Neural cell (in vitro differentiated cells): ENCODE measurements around the gene NPAS4. TPM values are rescaled to one million over a fixed set of nuclear protein-coding genes. Genes with fewer than 3 reads are reported as not detected.

Experiments
- H2AFZ ChIP-seq: fragments of 200-600, 300-800 bp; sonication (generic), shearing (Covaris generic); 2 replicates; pipeline ENCODE4 v1.6.0; 2014; ENCODE audit warnings: low read depth, mild to moderate bottlenecking, antibody characterized with exemption, low read length, moderate library complexity
- H3F3A ChIP-seq: fragments of 200-600 bp; shearing (Covaris generic); 2 replicates; pipeline ENCODE4 v1.6.1; 2016; ENCODE audit warnings: mild to moderate bottlenecking, moderate library complexity, mixed read lengths, antibody characterized with exemption, low read length; ENCODE audit not compliant: insufficient read depth, poor library complexity, severe bottlenecking
- H3K27ac ChIP-seq: fragments of 200-600, 300-800 bp; sonication (generic), shearing (Covaris generic); 2 replicates; pipeline ENCODE4 v1.5.1; 2014; ENCODE audit warnings: mild to moderate bottlenecking, low read length, moderate library complexity
- H3K27me3 ChIP-seq: fragments of 300-800, 200-600 bp; sonication (generic), shearing (Covaris generic); 2 replicates; pipeline ENCODE4 v1.6.0; 2014; ENCODE audit warnings: mild to moderate bottlenecking, low read depth, low read length, moderate library complexity; ENCODE audit not compliant: insufficient read depth
- H3K36me3 ChIP-seq: fragments of 300-800, 200-600 bp; sonication (generic), shearing (Covaris generic); 2 replicates; pipeline ENCODE4 v1.5.1; 2014; ENCODE audit warnings: mild to moderate bottlenecking, antibody characterized with exemption, low read length, moderate library complexity; ENCODE audit not compliant: insufficient read depth
- H3K4me2 ChIP-seq: fragments of 300-800, 200-600 bp; sonication (generic), shearing (Covaris generic); 2 replicates; pipeline ENCODE4 v1.6.0; 2014; ENCODE audit warnings: mild to moderate bottlenecking, low read length
- H3K4me3 ChIP-seq: fragments of 300-800, 200-600 bp; sonication (generic), shearing (Covaris generic); 2 replicates; pipeline ENCODE4 v1.5.1; 2014; ENCODE audit warnings: mild to moderate bottlenecking, low read length, moderate library complexity
- H3K79me2 ChIP-seq: fragments of 200-600 bp; shearing (Covaris generic); replicated peaks from 2 replicates; pipeline ENCODE4 v1.6.0; 2014; ENCODE audit warnings: mild to moderate bottlenecking, low read length, moderate library complexity; ENCODE audit not compliant: insufficient read depth
- H3K9ac ChIP-seq: fragments of 300-800, 200-600 bp; sonication (generic), shearing (Covaris generic); 2 replicates; pipeline ENCODE4 v1.6.1; 2016; ENCODE audit warnings: mild to moderate bottlenecking, low read length, mixed read lengths
- H3K9me2 ChIP-seq: fragments of 200-600 bp; shearing (Covaris generic); 2 replicates; pipeline ENCODE4 v1.6.1; 2016; ENCODE audit warnings: mild to moderate bottlenecking, low read length, mixed read lengths; ENCODE audit not compliant: insufficient read depth
- H3K9me3 ChIP-seq: fragments of 200-600, 300-800 bp; sonication (generic), shearing (Covaris generic); 2 replicates; pipeline ENCODE4 v1.6.1; 2016; ENCODE audit warnings: mild to moderate bottlenecking, mixed run types, low read length, moderate library complexity, mixed read lengths
- H4K20me1 ChIP-seq: fragments of 200-600 bp; shearing (Covaris generic); 2 replicates; pipeline ENCODE4 v1.6.1; 2016; ENCODE audit warnings: mild to moderate bottlenecking, mixed run types; ENCODE audit not compliant: insufficient read depth
- CTCF ChIP-seq: fragments of 450-650 bp; IDR thresholded peaks from 2 replicates; pipeline ENCODE4 v1.5.1; 2014; ENCODE audit warnings: antibody characterized with exemption, mild to moderate bottlenecking, moderate library complexity; ENCODE audit not compliant: poor library complexity, severe bottlenecking
- EP300 ChIP-seq: fragments of 450-650 bp; conservative IDR thresholded peaks from 2 replicates; pipeline ENCODE4 v1.6.1; 2014; ENCODE audit warnings: antibody characterized with exemption, mild to moderate bottlenecking, moderate library complexity; ENCODE audit not compliant: poor library complexity, severe bottlenecking
- EZH2 ChIP-seq: fragments of 200-600, 300-800 bp; shearing (Covaris generic), sonication (generic); IDR thresholded peaks from 2 replicates; pipeline ENCODE4 v1.6.1; 2014; ENCODE audit warnings: antibody characterized with exemption, low read length, borderline replicate concordance, mild to moderate bottlenecking; ENCODE audit not compliant: insufficient read depth, poor library complexity, severe bottlenecking
- MXI1 ChIP-seq: fragments of 450-650 bp; conservative IDR thresholded peaks from 2 replicates; pipeline ENCODE4 v1.6.1; 2014; ENCODE audit warnings: antibody characterized with exemption, mild to moderate bottlenecking; ENCODE audit not compliant: poor library complexity, severe bottlenecking
- POLR2AphosphoS5 ChIP-seq: IDR thresholded peaks from 2 replicates; pipeline ENCODE4 v1.6.1; 2012
- RAD21 ChIP-seq: fragments of 450-650 bp; conservative IDR thresholded peaks from 2 replicates; pipeline ENCODE4 v1.6.1; 2014; ENCODE audit warnings: antibody characterized with exemption, mild to moderate bottlenecking, moderate library complexity
- REST ChIP-seq: IDR thresholded peaks from 2 replicates; pipeline ENCODE4 v1.6.1; 2012; ENCODE audit warnings: borderline replicate concordance
- SMC3 ChIP-seq: fragments of 450-650 bp; conservative IDR thresholded peaks from 2 replicates; pipeline ENCODE4 v1.6.1; 2014; ENCODE audit warnings: antibody characterized with exemption, mild to moderate bottlenecking, moderate library complexity; ENCODE audit not compliant: poor library complexity
- TAF1 ChIP-seq: IDR thresholded peaks from 2 replicates; pipeline ENCODE4 v1.6.1; 2012; ENCODE audit warnings: low read depth
- polyA plus RNA-seq: library from polyadenylated mRNA; depleted of rRNA; stranded (reverse); fragments of >200 nt; gene quantifications from 2 replicates; pipeline ENCODE4 v1.2.3, GENCODE V29; 2014

NPAS4 gene
- polyA plus RNA-seq, 1 donor from 2014 or later, result 6.7 TPM

GRCh38 chr11:66443602-66444001 lies 22.8 kb downstream of the NPAS4 start:
- Histone ChIP-seq H3K27ac (no peak overlapping the region), H3K9me2 (no peaks in the 10 kb centered on the region), H3K9me3 (no peaks in the 10 kb centered on the region), H4K20me1 (no peaks in the 10 kb centered on the region), H3K27me3 (no peaks in the 10 kb centered on the region), H3K4me2 (no peak overlapping the region), H2AFZ (no peak overlapping the region), H3K4me3 (no peak overlapping the region), H3F3A (no peaks in the 10 kb centered on the region), H3K79me2 (no peaks in the 10 kb centered on the region), H3K36me3 (no peaks in the 10 kb centered on the region), H3K9ac (no peak overlapping the region)
- TF ChIP-seq EZH2, result no peak
- TF ChIP-seq CTCF, result no peak
- TF ChIP-seq REST, result no peak
- no peak for TF ChIP-seq MXI1
- TF ChIP-seq TAF1, result no peak
- no peak for TF ChIP-seq EP300
- TF ChIP-seq RAD21, result no peak
- no peak for TF ChIP-seq POLR2AphosphoS5
- no peak for TF ChIP-seq SMC3

GRCh38 chr11:66447012-66447411 lies 26.2 kb downstream of the NPAS4 start:
- Histone ChIP-seq H2AFZ (no peak overlapping the region), H3K9me3 (no peaks in the 10 kb centered on the region), H3K9me2 (no peaks in the 10 kb centered on the region), H4K20me1 (no peaks in the 10 kb centered on the region), H3K27me3 (no peaks in the 10 kb centered on the region), H3K27ac (no peak overlapping the region), H3K4me2 (no peak overlapping the region), H3F3A (no peaks in the 10 kb centered on the region), H3K36me3 (no peaks in the 10 kb centered on the region), H3K79me2 (no peaks in the 10 kb centered on the region), H3K4me3 (no peak overlapping the region), H3K9ac (no peak overlapping the region)
- no peak for TF ChIP-seq EP300
- no peak for TF ChIP-seq MXI1
- no peak for TF ChIP-seq TAF1
- no peak for TF ChIP-seq REST
- TF ChIP-seq POLR2AphosphoS5, result no peak
- no peak for TF ChIP-seq RAD21
- TF ChIP-seq EZH2, result no peak
- no peak for TF ChIP-seq SMC3
- TF ChIP-seq CTCF, result no peak
